GM10248 (cell line): ENCODE results near the gene ZFY.

Source experiments
- CTCF ChIA-PET: fragments of 300-600 bp; sonication (Branson Sonifier 250); formaldehyde crosslinking; extraction: SDS; loops from one replicate; lab custom pipeline; 2021; ENCODE audit warnings: antibody characterized with exemption; lab: Yijun Ruan, JAX
- POLR2A ChIA-PET: fragments of 350-650 bp; sonication (Branson Sonifier 250); formaldehyde crosslinking; extraction: SDS; loops from one replicate; lab custom pipeline; 2020; ENCODE audit warnings: antibody characterized with exemption; lab: Yijun Ruan, JAX
- DNase-seq: peaks from one replicate; pipeline ENCODE4 v3.0.0; 2012; ENCODE audit errors: extremely low spot score
- TF ChIP-seq, protein P1 (sequence below): IDR thresholded peaks from 2 replicates; pipeline ENCODE4 v1.5.1; 2012; ENCODE audit warnings: mild to moderate bottlenecking, low read depth; ENCODE audit errors: extremely low read depth, missing control alignments, control extremely low read depth

The ZFY gene

DNA sequence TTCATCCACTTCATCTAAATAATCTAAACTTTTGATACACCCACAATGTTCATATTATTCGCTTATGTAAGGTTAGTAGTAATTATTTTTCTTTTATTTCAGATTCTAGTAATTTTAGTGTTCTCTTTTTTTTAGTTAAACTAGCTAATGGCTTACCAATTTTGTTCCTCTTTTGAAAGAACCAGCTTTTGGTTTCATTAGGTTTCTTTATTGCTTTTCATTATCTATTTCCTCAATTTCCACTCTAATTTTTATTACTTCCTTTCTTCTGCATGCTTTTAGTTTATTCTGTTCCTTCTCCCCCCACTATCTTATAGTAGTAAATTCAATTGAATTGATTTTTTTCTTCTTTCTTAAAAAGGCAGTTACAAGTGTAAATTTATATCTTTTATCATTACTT, 90.2 kb downstream of the ZFY start:
- DNase-seq = no peak
- POLR2A ChIA-PET = no interaction called here
- CTCF ChIA-PET = no interaction called here
- TF ChIP-seq, protein P1, sequence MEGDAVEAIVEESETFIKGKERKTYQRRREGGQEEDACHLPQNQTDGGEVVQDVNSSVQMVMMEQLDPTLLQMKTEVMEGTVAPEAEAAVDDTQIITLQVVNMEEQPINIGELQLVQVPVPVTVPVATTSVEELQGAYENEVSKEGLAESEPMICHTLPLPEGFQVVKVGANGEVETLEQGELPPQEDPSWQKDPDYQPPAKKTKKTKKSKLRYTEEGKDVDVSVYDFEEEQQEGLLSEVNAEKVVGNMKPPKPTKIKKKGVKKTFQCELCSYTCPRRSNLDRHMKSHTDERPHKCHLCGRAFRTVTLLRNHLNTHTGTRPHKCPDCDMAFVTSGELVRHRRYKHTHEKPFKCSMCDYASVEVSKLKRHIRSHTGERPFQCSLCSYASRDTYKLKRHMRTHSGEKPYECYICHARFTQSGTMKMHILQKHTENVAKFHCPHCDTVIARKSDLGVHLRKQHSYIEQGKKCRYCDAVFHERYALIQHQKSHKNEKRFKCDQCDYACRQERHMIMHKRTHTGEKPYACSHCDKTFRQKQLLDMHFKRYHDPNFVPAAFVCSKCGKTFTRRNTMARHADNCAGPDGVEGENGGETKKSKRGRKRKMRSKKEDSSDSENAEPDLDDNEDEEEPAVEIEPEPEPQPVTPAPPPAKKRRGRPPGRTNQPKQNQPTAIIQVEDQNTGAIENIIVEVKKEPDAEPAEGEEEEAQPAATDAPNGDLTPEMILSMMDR = no peak
